GM18511 (cell line): Measurements from ENCODE around the gene HMG20B.

Experiments used
- ATAC-seq: cut with Tn5 transposase; IDR thresholded peaks from one replicate; pipeline ENCODE4 v1.9.1; 2021; ENCODE audit warnings: mild to moderate bottlenecking, moderate library complexity; ENCODE audit not compliant: unreplicated experiment

The HMG20B gene

GRCh38 chr19:3605361-3605760 is 32.6 kb downstream of the HMG20B start:
- no peak for ATAC-seq

- ATAC-seq = no peak
Measured at GRCh38 chr19:3605770-3606169, 33.0 kb downstream of the HMG20B start.

GRCh38 chr19:3606174-3606689 is 33.5 kb downstream of the HMG20B start:
- ATAC-seq = no peak

DNA sequence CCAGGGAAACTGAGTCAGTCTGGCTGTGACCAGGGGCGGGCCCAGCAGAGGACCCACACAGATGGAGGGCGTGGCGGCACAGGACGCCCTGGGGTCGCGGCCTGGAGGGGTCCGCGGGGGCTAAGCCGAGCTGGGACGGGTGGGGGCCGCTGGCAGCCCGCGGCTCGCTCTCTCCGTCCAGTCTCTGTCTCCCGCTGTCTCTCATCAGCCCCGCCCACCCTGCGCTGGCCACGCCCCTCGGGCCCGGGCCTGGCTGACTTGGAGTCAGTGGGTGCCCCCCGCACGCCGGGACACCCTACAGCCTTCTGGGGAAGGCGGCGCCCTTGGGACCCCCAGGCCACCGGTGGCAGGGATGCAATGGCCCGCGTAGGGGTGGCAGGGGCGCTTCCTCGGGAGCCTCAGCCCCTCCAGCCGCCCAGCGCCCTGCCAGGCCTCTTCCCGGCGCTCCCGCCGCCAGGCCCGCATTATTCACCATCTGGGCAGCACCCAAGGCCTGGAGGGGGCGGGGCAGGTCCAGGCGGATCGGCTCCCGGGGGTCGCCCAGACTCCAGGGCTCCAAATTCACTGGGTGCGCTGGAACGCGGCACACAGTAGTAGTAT is 34.0 kb downstream of the HMG20B start, which contains the start of gene TBXA2R:
TBXA2R (minus strand) TSS at position 186 of the 600 bp plus-strand sequence. CDS start 6,241 bp downstream, outside the sequence.
- no peak for ATAC-seq

- no peak for ATAC-seq
Measured at GRCh38 chr19:3607303-3608078, 34.7 kb downstream of the HMG20B start.

- no peak for ATAC-seq
Measured at GRCh38 chr19:3608079-3608641, 35.4 kb downstream of the HMG20B start.

GRCh38 chr19:3608750-3609322 is 36.1 kb downstream of the HMG20B start:
- no peak for ATAC-seq

GRCh38 chr19:3609779-3610719 is 37.3 kb downstream of the HMG20B start:
- ATAC-seq = no peak

DNA sequence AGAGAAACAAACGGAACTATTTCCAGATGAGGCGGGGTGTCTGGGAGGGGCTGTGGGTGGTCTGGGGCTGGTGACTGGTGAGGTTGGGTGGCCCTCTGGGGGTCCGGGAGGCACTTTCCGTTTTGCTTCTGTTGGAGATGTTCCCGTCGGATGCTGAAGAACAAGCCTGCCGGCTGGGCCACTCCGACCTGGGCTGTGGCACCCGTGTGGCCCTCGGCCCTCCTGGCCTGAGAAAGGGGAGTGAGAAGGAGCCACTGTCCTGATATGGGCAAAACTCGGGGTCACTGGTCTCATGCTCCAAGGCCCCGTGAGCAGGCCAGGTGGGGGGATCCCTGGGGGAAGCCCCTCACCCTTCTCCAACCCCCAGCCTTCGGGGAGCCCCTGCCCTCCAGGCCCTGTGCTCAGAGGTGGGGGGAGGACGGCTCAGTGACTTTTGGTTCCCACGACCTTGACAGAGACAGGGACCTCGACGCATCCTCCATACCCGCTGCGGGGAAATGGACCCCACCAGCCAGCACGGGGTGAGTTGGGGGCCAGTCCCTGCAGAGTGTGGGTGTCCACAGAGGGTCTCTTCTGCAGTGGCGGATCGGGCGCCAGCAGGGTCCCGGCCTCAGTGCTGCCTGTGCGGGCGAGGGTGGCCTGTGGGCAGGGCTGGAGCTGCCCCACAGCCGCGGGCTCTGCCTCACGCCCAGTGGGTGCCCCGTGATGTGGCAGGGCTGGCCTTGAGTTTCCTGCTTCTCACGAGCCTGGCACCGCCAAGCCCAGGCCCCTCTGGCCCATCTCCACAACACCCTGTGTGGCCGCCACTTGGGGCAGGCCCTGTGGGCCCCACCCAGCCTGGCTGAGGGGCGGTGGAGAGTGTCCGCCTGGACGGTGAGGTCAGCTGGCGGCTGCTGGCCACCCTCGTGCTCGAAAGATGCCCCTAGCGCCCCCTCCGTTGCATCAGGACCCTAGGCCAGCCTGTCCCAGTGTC is 38.3 kb downstream of the HMG20B start:
- ATAC-seq = no peak

DNA sequence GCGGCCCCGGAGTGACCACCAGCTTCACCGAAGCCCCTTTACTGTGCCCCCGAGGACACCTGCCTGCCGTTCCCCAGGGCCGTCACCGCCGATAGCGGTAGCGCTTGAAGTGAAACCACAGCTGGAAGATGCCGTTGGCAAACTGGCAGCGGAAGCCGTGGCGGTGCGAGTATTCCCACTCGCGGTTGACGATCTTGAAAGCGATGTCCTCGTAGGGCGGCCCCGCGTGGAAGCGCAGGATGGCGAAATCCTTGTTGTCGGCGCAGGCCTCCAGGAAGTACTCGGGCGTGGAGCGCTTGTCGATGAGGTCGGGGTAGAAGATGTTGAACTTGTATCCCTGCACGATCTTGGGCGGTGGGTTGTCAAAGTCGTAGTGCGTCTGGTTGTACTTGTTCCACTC is 39.1 kb downstream of the HMG20B start:
- no peak for ATAC-seq

DNA sequence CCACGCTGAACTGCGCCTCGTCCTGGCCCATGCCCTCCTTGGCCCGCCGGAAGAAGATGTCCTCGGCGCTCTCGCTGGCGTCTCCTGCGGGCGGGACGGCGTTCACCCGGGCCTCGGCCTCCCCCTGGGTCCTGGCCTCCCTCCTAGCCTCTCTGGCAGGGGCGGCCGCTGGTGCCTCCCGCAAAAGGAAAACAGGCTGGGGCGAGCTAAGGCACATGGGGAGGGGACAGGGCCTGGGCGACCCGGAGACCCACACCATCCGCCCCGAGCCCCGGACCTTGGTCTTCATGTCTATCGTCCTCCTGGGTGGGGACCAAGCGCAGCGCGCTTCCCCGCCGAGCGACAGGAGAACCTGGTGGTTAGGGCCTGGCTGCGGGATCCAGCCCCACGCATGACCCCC is 39.6 kb downstream of the HMG20B start:
- no peak for ATAC-seq

DNA sequence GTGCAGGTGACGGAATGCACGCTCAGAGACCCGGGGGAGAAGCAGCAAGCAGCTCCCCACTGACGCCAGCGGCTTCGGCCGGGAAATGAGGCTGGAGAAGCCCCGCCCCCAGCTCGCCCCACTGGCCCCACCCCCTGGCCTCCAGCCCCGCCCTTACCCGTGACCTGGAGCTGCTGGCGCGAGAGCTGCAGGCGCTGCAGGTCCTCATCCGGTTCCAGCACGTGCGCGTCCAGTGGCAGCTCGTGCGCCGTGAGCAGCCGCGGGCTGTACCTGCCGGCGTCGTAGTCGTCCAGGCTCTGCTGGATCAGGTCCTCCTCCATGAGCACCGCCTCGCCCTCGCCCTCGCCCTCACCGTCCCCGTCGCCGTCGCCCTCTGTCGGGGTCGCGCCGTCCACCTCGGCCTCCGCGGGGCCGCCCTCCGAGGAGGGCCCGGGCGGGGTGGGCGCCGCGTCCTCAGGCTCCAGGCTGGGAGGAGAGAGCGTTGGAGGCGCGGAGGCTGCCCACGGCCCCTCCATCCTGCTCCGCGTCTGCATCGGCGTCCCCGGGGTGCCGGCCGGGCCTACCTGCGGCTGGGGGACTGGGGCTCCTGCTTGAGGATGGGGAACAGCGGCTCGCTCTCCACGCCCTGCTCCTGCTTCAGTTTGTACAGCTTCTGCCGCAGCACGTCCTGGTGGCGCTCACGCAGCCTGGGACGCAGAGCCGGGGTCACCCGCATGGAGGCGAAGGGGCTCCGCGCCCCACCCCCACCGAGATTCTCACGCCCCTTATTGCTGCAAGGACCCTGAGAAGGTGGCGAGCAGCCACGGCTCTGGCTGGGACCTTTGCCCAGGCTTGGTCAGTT is 40.4 kb downstream of the HMG20B start:
- no peak for ATAC-seq

DNA sequence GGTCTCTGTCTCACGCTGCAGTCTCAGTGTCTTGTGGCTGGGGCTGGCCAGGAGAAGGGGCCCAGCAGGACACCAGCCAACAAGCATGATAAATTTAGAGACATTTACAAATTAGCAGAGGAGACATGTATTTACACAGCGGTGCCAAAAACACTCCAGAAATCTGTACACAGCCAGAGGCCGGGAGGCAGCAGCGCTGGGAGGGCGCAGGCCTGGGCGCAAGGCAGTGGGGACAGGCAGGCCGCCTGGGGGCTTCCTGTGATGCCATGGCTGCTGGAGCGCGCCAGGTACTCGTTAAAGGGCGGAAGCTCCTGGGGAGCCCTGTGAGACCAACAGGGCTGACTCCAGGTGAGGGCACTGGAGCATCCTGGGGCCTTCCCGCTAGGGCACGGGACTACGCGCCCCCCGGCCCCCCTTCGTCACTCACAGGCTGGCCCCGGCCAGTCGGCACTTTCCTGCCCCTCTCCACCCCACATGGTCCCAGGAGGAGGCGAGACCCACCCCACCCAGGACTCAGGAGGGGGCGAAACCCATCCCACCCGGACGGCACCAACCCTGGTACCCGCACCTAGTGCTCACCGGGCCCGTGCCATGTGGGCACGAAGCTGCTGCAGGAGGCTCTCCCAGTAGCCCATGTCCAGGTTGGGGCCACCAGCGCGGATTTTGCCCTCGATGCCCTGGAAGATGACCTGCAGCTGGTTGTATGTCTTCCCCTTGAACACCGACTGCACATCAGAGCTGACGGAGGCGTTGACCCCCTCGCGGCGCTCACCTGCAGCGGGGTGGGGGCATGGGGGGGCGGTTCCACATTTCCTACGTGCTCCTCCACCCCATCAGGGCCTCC is 41.3 kb downstream of the HMG20B start:
- no peak for ATAC-seq

DNA sequence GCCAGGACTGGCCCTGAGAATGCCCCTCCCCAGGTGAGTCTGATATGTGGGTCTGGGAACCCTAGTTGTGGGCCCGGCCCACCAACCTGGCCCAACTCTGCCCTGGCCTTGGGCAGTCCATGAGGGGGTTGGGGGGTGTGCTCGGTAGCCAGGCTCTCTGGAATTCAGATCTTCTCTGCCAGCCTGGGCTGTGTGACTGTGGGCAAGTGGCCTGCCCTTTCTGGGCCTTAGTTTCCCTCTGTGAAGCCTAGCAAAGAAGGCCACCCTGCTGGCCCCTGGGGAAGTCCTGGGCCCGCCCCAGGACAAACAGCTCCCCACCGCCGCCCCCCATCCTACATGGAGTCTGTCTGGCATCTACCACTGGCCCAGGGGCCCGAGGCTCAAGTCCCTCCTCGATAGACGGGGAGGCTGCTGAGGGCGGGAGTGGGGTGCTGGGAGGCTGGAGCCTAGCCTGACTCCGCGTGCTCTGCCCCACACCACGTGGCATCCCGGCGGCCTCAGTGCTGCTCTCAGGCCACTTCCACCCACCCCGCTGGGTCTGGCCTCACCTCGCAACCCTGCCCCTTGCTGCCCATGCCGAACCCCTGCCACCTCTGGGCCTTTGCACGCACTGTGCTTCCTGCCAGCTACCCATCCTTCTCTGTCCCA is 42.2 kb downstream of the HMG20B start:
- ATAC-seq = no peak

GRCh38 chr19:3615524-3616135 is 42.9 kb downstream of the HMG20B start:
- ATAC-seq = no peak

DNA sequence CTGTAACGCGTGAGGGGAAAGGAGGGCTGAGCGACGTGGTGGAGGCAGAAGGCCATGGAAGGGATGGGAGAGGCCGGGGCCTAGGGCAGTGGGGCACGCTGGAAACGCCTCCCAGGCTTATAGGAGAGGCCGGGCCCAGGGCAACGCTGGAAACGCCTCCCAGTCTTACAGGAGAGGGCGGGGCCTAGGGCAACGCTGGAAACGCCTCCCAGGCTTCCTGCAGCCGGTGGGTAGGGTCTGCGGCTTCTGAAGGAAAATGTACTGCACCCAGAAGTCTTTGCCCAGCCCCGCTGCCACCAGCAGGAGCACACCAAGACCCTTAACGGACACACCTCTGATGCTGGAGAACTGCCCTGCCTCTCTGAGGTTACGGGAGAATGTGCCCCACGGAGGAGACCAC is 44.7 kb downstream of the HMG20B start:
- ATAC-seq = no peak
